ENCODE results near the gene SPSB3. TPM values are rescaled to one million over a fixed set of nuclear protein-coding genes. Genes with fewer than 3 reads are reported as not detected.

SPSB3 gene
- total RNA-seq, 1 donor from 2014 or later = 159 TPM

DNA sequence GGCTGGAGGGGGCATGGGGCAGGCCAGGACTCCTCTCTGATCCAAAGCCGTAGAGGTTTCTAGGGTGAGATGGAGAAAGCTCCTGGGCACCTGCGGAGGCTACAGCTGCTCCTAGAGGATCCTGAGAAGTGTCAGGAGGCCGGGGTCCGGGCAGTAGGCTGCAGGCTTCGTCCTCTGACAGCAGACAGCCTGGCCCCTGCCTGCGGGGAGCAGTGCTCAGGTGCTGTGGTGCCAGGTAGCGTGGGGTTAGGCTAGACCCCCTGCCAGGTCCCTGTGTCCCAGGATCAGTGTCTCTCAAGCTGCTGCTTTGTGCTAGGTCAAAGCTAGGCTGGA lies 8.0 kb downstream of the SPSB3 start:
- TF ChIP-seq, protein P1, sequence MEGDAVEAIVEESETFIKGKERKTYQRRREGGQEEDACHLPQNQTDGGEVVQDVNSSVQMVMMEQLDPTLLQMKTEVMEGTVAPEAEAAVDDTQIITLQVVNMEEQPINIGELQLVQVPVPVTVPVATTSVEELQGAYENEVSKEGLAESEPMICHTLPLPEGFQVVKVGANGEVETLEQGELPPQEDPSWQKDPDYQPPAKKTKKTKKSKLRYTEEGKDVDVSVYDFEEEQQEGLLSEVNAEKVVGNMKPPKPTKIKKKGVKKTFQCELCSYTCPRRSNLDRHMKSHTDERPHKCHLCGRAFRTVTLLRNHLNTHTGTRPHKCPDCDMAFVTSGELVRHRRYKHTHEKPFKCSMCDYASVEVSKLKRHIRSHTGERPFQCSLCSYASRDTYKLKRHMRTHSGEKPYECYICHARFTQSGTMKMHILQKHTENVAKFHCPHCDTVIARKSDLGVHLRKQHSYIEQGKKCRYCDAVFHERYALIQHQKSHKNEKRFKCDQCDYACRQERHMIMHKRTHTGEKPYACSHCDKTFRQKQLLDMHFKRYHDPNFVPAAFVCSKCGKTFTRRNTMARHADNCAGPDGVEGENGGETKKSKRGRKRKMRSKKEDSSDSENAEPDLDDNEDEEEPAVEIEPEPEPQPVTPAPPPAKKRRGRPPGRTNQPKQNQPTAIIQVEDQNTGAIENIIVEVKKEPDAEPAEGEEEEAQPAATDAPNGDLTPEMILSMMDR (IDR thresholded peaks at IDR 0.05) = no peak
- H3K9me3 ChIP-seq = no peaks in the 10 kb centered on the region
- H3K36me3 ChIP-seq = peaks cover 33 to 42% of the 10 kb centered on the region in 2 donors
- H3K27ac ChIP-seq = peak overlapping the region; percentile 95
- peak overlapping the region; percentile 98 to 99 for H3K4me3 ChIP-seq
- H3K4me1 ChIP-seq = peaks cover 19 to 28% of the 10 kb centered on the region in 2 donors
- no peak for DNase-seq (ENCODE audit: low spot score in 2 of 2)
- intact Hi-C loops (cut with DNase I) = loop anchor here (5.0 kb wide), 1 partner anchor 97 kb away; the partner anchor contains the start of gene JPT2
- H3K27me3 ChIP-seq = no peaks in the 10 kb centered on the region

- TF ChIP-seq, protein P1 (IDR thresholded peaks at IDR 0.05) = no peak
- H3K9me3 ChIP-seq = no peaks in the 10 kb centered on the region
- H3K4me1 ChIP-seq = peaks cover 19 to 28% of the 10 kb centered on the region in 2 donors
- H3K36me3 ChIP-seq = peaks cover 30 to 43% of the 10 kb centered on the region in 2 donors
- peak overlapping the region; percentile 98 to 99 for H3K4me3 ChIP-seq
- H3K27me3 ChIP-seq = no peaks in the 10 kb centered on the region
- peak overlapping the region; percentile 95 for H3K27ac ChIP-seq
- no peak for DNase-seq (ENCODE audit: low spot score in 2 of 2)
- intact Hi-C loops (cut with DNase I) = loop anchor here (1.0 to 5.0 kb wide), 3 partner anchors 8 to 97 kb away; partner anchors contain the start of genes FAHD1, HAGH, JPT2 and NUBP2
Observed at GRCh38 chr16:1773703-1774447, 8.5 kb downstream of the SPSB3 start.

DNA sequence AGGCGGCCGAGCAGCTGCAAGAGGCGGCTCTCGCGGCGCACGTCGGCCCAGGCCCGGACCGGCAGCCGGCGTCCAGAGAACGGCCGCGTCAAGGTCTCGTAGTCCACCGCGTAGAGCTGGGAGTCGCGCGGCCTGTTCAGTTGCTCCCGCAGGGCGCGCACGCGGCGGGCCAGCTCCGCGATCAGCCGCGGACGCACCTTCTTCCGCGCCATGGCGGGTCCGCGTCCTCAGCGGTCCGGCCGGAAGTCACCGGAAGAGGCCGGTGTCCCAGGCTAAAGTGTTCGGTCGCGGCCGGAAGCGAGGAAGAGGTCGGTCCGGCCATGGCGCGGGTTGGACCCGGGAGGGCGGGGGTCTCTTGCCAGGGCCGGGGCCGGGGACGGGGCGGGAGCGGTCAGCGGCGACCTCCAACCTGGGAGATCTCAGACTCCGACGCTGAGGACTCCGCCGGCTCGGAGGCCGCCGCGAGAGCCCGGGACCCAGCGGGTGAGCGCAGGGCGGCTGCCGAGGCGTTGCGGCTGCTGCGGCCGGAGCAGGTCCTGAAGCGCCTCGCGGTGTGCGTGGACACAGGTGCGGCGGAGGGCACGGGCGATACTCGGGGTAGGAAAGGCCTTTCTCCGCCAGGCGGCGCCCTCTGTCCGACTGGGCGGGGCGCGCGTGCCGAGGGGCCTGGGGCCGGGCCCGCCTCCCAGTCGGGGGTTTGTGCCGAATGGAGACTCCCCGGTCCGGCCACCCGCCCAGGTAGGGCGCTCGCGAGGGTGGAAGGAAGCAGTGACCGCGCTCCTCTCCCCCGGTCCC lies 9.3 kb downstream of the SPSB3 start, which contains the start of gene MRPS34:
TSS of gene MRPS34 (minus strand) at position 227 of the 795 bp plus-strand sequence. CDS start at position 212, 15 bp downstream.
- H3K9me3 ChIP-seq = no peaks in the 10 kb centered on the region
- peak within 1 kb of the TSS; percentile 95 for H3K27ac ChIP-seq
- intact Hi-C loops (cut with DNase I) = loop anchor here (1.0 to 5.0 kb wide), 3 partner anchors 9 to 96 kb away; partner anchors contain the start of genes FAHD1, HAGH, JPT2 and NUBP2
- H3K27me3 ChIP-seq = no peaks in the 10 kb centered on the region
- TF ChIP-seq, protein P1 (IDR thresholded peaks at IDR 0.05) = peak; percentile 68 to 82 (median 75)
- peak within 1 kb of the TSS; percentile 98 to 99 for H3K4me3 ChIP-seq
- peaks cover 19 to 28% of the 10 kb centered on the region in 2 donors for H3K4me1 ChIP-seq
- DNase-seq (ENCODE audit: low spot score in 2 of 2) = peak in 1 of 2 donors; percentile 88
- peaks cover 26 to 44% of the 10 kb centered on the region in 2 donors for H3K36me3 ChIP-seq

DNA sequence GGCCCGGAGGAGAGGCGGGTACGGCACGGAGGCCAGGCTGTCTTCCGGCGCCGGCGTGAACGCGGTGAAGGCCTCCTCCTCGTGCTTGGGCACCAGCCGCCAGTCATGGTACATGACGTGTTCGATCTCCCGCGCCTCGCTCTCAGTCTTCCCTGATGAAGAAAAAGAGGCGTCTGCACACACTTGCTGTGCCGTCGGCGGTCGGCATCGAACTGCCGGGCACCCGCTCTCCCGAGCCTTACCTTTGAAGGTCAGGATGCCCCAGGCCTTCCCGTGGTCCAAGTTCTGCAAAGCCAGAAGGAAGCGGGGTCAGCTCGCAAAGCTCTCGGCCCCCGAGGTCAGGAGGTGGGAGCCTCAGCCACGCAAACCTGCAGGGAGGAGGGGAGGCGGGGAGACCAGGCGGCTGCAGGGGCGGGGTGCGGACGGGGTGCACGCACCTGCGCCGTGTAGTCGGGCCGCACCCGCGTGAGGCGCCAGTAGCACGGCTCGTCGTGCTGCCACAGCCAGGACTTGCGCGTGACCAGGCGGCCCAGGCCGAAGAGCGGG lies 9.9 kb downstream of the SPSB3 start, which contains the start of gene EME2:
TSS of gene EME2 (plus strand) at position 449 of the 546 bp plus-strand sequence. CDS start 418 bp downstream, outside the sequence.
- H3K4me3 ChIP-seq = peak within 1 kb of the TSS; percentile 98 to 99
- no peak for DNase-seq (ENCODE audit: low spot score in 2 of 2)
- TF ChIP-seq, protein P1 (IDR thresholded peaks at IDR 0.05) = no peak
- peak within 1 kb of the TSS; percentile 95 for H3K27ac ChIP-seq
- H3K4me1 ChIP-seq = peaks cover 19 to 28% of the 10 kb centered on the region in 2 donors
- intact Hi-C loops (cut with DNase I) = loop anchor here (2.0 to 5.0 kb wide), 2 partner anchors 54 to 95 kb away; partner anchors contain the start of genes FAHD1, HAGH and JPT2
- peaks cover 26 to 44% of the 10 kb centered on the region in 2 donors for H3K36me3 ChIP-seq
- H3K27me3 ChIP-seq = no peaks in the 10 kb centered on the region
- H3K9me3 ChIP-seq = no peaks in the 10 kb centered on the region

- Histone ChIP-seq H3K4me1 (peaks cover 19 to 28% of the 10 kb centered on the region in 2 donors), H3K4me3 (peak overlapping the region; percentile 98 to 99), H3K9me3 (no peaks in the 10 kb centered on the region), H3K27ac (peak overlapping the region; percentile 86 to 95), H3K27me3 (no peaks in the 10 kb centered on the region), H3K36me3 (peaks cover 26 to 44% of the 10 kb centered on the region in 2 donors)
- intact Hi-C loops (cut with DNase I) = loop anchor here (2.0 to 5.0 kb wide), 2 partner anchors 55 to 95 kb away; partner anchors contain the start of genes FAHD1, HAGH and JPT2
- TF ChIP-seq, protein P1 (IDR thresholded peaks at IDR 0.05) = no peak
- DNase-seq (ENCODE audit: low spot score in 2 of 2) = no peak
Observed at GRCh38 chr16:1771864-1772361, 10.5 kb downstream of the SPSB3 start.
